HL-60 (cell line): Measurements from ENCODE around the gene TMEM108.

ENCODE experiments used
- DNase-seq, 2 experiments: peaks; one replicate each; pipeline ENCODE4 v3.0.0-alpha.2; 2010 to 2020; ENCODE audit warnings: low read depth in 1 of 2, low spot score in 1 of 2
- H3K27ac ChIP-seq: fragments of 250-450 bp; sonication (Bioruptor Pico); replicated peaks from 2 replicates; pipeline ENCODE4 v1.5.1; 2020; ENCODE audit warnings: mild to moderate bottlenecking, moderate library complexity
- H3K27me3 ChIP-seq: fragments of 250-450 bp; sonication (Bioruptor Pico); 2 replicates; pipeline ENCODE4 v1.5.1; 2021; ENCODE audit warnings: mild to moderate bottlenecking, moderate library complexity; ENCODE audit not compliant: insufficient read depth, poor library complexity, severe bottlenecking
- H3K4me3 ChIP-seq: replicated peaks from 2 replicates; pipeline ENCODE4 v1.5.1; 2011; ENCODE audit warnings: mild to moderate bottlenecking, control low read depth, low read length; ENCODE audit not compliant: insufficient read depth
- GABPA ChIP-seq: IDR thresholded peaks from 2 replicates; pipeline ENCODE4 v1.6.1; 2012; ENCODE audit warnings: low read depth
- POLR2AphosphoS5 ChIP-seq: IDR thresholded peaks from 2 replicates; pipeline ENCODE4 v1.6.1; 2012; ENCODE audit warnings: low read depth
- SPI1 ChIP-seq: IDR thresholded peaks from 2 replicates; pipeline ENCODE4 v1.6.1; 2012; ENCODE audit warnings: low read depth, mild to moderate bottlenecking, borderline replicate concordance
- TF ChIP-seq, protein P1 (sequence below): IDR thresholded peaks from one replicate; pipeline ENCODE4 v1.5.1; 2011; ENCODE audit warnings: low read length, control low read depth, inconsistent platforms; ENCODE audit not compliant: insufficient read depth
- TF ChIP-seq, protein P2 (sequence below): IDR thresholded peaks from 2 replicates; pipeline ENCODE4 v1.6.1; 2012; ENCODE audit warnings: low read depth; ENCODE audit not compliant: insufficient replicate concordance

TMEM108 gene

DNA sequence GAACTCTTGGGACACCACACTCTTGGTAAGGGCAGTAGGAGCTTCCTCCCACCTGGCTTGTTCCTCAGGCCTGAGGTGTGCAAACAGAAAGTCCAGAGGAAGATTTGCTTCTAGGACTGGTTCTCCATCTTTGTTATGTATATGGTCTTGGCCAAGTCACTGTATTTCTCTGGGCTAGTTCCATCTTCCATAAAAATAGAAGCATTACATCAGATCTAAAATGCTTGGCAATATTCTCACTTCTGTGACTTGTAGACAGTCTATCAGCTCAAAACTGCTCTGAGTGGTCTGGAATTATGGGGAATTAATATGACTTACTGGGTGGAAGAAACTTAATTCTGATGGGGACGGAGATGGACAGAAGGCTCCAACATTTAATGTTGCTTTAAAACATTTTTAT, 55.2 kb downstream of the TMEM108 start:
- Histone ChIP-seq H3K27ac (no peak overlapping the region), H3K4me3 (no peak overlapping the region), H3K27me3 (no peaks in the 10 kb centered on the region)
- TF ChIP-seq, protein P1, sequence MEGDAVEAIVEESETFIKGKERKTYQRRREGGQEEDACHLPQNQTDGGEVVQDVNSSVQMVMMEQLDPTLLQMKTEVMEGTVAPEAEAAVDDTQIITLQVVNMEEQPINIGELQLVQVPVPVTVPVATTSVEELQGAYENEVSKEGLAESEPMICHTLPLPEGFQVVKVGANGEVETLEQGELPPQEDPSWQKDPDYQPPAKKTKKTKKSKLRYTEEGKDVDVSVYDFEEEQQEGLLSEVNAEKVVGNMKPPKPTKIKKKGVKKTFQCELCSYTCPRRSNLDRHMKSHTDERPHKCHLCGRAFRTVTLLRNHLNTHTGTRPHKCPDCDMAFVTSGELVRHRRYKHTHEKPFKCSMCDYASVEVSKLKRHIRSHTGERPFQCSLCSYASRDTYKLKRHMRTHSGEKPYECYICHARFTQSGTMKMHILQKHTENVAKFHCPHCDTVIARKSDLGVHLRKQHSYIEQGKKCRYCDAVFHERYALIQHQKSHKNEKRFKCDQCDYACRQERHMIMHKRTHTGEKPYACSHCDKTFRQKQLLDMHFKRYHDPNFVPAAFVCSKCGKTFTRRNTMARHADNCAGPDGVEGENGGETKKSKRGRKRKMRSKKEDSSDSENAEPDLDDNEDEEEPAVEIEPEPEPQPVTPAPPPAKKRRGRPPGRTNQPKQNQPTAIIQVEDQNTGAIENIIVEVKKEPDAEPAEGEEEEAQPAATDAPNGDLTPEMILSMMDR, result no peak
- TF ChIP-seq SPI1, result no peak
- TF ChIP-seq POLR2AphosphoS5, result no peak
- no peak for TF ChIP-seq GABPA
- TF ChIP-seq, protein P2, sequence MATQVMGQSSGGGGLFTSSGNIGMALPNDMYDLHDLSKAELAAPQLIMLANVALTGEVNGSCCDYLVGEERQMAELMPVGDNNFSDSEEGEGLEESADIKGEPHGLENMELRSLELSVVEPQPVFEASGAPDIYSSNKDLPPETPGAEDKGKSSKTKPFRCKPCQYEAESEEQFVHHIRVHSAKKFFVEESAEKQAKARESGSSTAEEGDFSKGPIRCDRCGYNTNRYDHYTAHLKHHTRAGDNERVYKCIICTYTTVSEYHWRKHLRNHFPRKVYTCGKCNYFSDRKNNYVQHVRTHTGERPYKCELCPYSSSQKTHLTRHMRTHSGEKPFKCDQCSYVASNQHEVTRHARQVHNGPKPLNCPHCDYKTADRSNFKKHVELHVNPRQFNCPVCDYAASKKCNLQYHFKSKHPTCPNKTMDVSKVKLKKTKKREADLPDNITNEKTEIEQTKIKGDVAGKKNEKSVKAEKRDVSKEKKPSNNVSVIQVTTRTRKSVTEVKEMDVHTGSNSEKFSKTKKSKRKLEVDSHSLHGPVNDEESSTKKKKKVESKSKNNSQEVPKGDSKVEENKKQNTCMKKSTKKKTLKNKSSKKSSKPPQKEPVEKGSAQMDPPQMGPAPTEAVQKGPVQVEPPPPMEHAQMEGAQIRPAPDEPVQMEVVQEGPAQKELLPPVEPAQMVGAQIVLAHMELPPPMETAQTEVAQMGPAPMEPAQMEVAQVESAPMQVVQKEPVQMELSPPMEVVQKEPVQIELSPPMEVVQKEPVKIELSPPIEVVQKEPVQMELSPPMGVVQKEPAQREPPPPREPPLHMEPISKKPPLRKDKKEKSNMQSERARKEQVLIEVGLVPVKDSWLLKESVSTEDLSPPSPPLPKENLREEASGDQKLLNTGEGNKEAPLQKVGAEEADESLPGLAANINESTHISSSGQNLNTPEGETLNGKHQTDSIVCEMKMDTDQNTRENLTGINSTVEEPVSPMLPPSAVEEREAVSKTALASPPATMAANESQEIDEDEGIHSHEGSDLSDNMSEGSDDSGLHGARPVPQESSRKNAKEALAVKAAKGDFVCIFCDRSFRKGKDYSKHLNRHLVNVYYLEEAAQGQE, result no peak
- DNase-seq, result no peak

DNA sequence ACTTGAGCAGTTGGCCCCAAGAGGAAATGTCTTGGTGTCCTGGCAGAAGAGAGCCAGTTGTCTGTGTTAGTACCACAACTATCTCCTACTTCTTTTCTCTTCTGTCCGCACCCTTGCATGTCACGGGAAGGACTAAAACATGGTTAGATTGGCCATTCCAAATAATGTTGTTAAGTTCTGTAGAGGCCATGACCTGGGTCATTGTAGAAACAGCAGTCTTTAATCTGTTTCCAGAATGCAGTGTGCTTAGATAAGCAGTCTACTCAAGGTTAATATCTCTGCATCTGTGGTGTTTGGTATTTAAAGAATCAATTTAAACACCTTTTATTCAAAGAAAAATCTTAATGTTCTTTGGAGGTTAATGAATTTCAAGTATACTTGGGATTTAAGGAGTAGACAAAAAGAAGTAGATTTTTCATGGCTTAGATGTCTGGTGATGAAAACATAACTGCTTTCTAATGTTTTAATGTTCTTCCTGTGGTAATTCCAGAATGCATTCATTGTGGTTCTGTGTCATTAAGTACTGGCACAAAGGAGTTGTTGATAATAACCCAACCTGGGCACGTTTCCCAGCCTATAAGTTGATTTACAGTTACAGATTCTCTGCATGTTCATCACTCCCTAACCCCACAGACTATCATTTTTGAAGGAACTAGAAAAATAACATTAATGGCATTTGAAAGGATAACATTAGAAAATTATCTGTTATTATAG, 58.9 kb downstream of the TMEM108 start:
- Histone ChIP-seq H3K27ac (no peak overlapping the region), H3K4me3 (no peak overlapping the region), H3K27me3 (no peaks in the 10 kb centered on the region)
- DNase-seq, result no peak
- TF ChIP-seq SPI1 (no peak), POLR2AphosphoS5 (no peak), GABPA (no peak)
- TF ChIP-seq, protein P1, result no peak
- TF ChIP-seq, protein P2, result no peak

DNA sequence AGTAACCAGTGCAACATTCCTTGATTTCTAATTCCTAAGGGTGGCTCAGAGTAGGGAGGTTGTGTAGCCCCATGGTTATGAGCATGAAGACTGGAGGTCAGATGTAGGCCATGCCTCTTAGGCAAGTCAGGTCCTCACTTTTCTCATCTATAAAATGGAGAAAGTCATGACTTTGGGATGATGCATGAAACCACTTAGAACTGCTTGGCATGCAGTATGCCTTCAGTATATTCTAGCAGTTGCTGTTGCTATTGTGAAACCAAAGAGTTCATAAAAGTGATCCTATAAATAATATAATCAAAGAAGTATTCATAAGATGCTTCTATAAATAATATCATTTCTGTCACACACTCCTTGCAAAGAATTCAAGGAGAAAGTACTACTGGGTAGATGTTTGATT, 65.5 kb downstream of the TMEM108 start:
- Histone ChIP-seq H3K4me3 (no peak overlapping the region), H3K27me3 (no peaks in the 10 kb centered on the region), H3K27ac (no peak overlapping the region)
- TF ChIP-seq POLR2AphosphoS5, result no peak
- TF ChIP-seq, protein P1, result no peak
- TF ChIP-seq, protein P2, result no peak
- no peak for TF ChIP-seq GABPA
- no peak for TF ChIP-seq SPI1
- no peak for DNase-seq
